GM19395 (cell line): Measurements from ENCODE around the gene TMEM156.
"Not testable (repeated sequence)": the region's sequence is repeated elsewhere in the genome, so short reads cannot be mapped to it uniquely, and the experiment has no call there.

ENCODE experiments used
- ATAC-seq: cut with Tn5 transposase; IDR thresholded peaks from one replicate; pipeline ENCODE4 v1.9.1; 2021; ENCODE audit warnings: mild to moderate bottlenecking, moderate library complexity; ENCODE audit not compliant: unreplicated experiment

Gene TMEM156

GRCh38 chr4:38964942-38965775 is 67.0 kb downstream of the TMEM156 start:
- ATAC-seq: no peak

GRCh38 chr4:38959248-38959647 is 73.0 kb downstream of the TMEM156 start:
- not testable (repeated sequence) for ATAC-seq

- no peak for ATAC-seq
Measured at GRCh38 chr4:38958453-38959190, 73.6 kb downstream of the TMEM156 start.

GRCh38 chr4:38957893-38958292 is 74.3 kb downstream of the TMEM156 start:
- no peak for ATAC-seq

GRCh38 chr4:38957261-38957815 is 74.9 kb downstream of the TMEM156 start:
- no peak for ATAC-seq

- no peak for ATAC-seq
Measured at GRCh38 chr4:38955957-38956356, 76.3 kb downstream of the TMEM156 start.

GRCh38 chr4:38954727-38955126 is 77.5 kb downstream of the TMEM156 start:
- ATAC-seq: no peak

GRCh38 chr4:38952017-38952416 is 80.2 kb downstream of the TMEM156 start:
- no peak for ATAC-seq

GRCh38 chr4:38951598-38951997 is 80.6 kb downstream of the TMEM156 start:
- no peak for ATAC-seq

GRCh38 chr4:38950734-38951133 is 81.5 kb downstream of the TMEM156 start:
- no peak for ATAC-seq

- ATAC-seq: no peak
Measured at GRCh38 chr4:38950159-38950558, 82.0 kb downstream of the TMEM156 start.

- ATAC-seq: no peak
Measured at GRCh38 chr4:38949411-38950051, 82.7 kb downstream of the TMEM156 start.

- ATAC-seq: no peak
Measured at GRCh38 chr4:38948551-38948950, 83.7 kb downstream of the TMEM156 start.

- no peak for ATAC-seq
Measured at GRCh38 chr4:38946919-38947318, 85.3 kb downstream of the TMEM156 start.

- no peak for ATAC-seq
Measured at GRCh38 chr4:38944440-38944839, 87.8 kb downstream of the TMEM156 start.

GRCh38 chr4:38943343-38943742 is 88.9 kb downstream of the TMEM156 start:
- no peak for ATAC-seq

- not testable (repeated sequence) for ATAC-seq
Measured at GRCh38 chr4:38941906-38942305, 90.3 kb downstream of the TMEM156 start.

- no peak for ATAC-seq
Measured at GRCh38 chr4:38940476-38940875, 91.7 kb downstream of the TMEM156 start.

GRCh38 chr4:38939165-38939564 is 93.0 kb downstream of the TMEM156 start:
- peak; percentile 94 for ATAC-seq

GRCh38 chr4:38935391-38936073 is 96.7 kb downstream of the TMEM156 start:
- no peak for ATAC-seq

- ATAC-seq: no peak
Measured at GRCh38 chr4:38931125-38931524, 101.1 kb downstream of the TMEM156 start.
